HG03520 (cell line): ENCODE data around the gene HLTF.

ENCODE experiments used
- ATAC-seq: cut with Tn5 transposase; IDR thresholded peaks from one replicate; pipeline ENCODE4 v1.9.1; 2021; ENCODE audit warnings: mild to moderate bottlenecking, moderate library complexity; ENCODE audit not compliant: unreplicated experiment

The HLTF gene

DNA sequence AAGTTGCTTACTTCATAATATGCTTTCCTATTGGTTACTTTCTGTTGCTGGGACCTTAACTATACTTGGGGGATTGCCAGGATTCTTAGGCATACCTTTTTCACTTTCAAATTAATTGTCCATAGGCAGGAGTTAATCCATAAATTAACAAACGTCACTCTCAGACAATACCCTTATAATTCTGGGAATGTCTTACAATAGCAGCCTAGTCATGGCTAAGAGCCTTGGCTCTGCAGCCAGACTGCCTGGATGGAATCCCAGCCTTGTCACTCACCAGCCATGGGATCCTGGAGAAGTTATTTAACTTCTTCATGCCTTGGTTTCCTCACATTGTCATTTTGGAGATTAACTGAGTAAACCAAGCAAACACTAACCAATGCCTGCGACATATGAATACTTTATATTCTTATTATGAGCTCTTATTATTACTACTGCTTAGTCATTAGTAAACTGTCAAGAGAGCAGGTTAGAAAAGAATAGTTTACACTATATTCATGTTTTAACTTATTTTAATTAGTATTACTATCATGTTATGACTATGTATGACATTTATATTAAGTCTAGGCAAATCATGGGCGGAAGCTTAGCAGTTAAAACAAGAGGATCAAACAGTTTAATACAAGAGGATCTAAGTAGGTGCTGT is 66.0 kb downstream of the HLTF start:
- ATAC-seq: no peak

DNA sequence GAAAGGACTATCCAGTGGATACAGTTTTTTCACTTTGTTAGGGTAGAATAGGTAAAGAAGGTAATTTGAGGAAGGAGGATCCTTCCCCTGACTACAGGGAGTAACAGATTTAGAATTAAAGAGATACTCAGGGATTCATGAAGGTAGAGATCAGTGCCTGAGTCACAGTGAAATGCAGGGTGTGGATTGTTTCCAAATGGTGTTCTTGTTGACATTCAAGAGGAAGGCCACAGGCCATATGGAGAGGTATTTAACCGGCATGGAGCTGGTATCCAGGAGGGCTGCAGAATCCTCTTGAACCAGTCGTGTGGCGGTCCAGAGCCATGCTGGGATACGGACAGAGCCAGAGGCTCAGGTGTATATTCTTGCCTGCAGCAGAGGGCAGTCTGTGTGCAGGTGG is 66.8 kb downstream of the HLTF start:
- no peak for ATAC-seq

DNA sequence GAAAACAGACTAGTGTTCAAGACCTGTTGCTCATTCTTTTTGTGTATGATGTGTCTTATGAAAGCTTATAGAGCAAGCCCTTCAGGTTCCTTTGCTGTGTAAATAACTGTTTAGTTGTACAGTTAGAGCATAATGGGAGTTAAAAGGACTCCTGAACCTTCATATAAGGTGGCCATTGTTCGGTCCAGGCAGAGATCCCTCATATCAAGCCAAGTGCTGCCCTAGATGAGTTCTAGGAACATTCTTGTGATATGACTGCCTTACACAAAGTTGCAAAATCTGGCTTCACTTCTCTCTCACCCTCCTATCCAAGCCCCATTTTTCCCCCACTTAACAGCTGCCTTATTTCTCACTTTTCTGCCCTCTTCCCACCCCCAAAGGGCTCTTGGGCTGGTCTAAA is 68.1 kb downstream of the HLTF start:
- ATAC-seq: no peak

DNA sequence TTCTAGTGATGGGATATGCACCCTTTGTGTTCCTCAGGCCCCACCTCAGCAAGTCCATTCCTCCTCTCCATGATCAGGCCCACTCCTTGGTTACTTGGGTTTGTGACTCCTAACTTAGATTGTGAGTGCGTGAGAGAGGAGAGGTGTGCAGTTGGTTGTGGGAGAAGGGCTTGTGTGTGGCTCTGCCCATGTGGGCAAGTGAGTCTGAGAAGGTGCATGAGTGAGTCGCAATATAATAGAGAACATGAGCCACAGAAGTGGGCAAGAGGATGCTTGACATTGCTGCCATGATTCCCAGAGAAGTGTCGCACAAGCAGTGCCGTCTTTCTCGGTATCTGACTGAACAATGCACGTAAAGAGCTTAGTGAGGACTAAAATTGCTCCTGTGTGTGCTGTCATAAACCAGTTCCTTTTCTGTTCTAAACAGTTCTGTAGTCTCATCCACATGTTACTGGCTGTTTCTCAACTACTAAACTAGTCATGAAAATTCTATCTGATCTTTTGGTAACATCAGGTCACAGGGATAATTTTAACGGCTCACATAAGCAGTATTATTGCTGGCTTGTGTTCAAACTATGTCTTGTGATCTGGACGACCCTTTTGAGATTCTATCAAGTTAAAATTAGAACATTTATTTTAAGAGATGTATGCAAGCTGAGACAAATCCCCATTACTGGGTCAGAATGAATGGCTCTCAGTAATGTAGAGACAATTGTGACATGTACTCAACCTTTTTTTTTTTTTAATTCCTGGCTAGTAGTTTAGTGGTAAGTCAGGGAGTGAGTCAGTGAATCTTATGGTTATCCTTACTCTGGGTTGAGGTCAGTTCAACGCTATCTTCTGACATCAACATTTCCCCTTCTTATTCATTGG is 69.4 kb downstream of the HLTF start:
- ATAC-seq: no peak

DNA sequence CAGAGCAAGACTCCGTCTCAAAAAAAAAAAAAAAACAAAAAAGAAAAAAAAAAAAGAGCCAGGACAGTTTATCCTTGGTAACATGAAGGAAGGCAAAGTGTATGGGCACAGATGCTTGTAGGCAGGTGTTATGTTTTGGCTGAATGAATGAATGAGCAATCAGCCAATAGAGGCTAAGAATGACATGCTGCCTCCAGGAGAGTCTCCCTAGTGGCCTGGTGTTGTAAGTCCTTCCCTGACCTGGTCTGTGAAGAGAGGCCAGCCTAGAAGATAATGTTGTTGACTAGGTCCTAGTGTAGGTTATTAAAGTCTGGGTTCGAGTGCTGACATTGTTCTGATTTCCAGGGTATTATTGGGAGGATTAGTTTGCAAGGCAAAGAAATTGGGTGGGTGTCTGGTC is 70.1 kb downstream of the HLTF start:
- no peak for ATAC-seq

DNA sequence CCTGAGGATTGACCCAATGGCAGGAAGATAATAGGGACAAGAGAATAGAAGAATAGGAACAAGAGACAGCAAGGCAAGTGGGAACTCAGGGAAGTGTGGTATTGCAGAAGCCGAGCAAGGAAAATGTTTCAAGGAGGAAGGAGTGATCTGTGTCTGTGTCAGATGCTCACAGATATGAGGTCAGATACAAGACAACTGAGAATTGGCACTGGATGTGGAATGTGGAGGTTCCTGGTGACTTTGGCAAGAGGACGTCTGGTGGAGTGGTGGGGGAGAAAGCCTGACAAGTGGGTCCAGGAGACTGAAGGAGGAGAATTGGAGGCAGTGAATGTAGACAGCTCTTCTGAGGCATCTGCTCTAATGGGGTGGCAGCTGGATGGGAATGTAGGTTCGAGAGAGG is 70.9 kb downstream of the HLTF start:
- no peak for ATAC-seq

DNA sequence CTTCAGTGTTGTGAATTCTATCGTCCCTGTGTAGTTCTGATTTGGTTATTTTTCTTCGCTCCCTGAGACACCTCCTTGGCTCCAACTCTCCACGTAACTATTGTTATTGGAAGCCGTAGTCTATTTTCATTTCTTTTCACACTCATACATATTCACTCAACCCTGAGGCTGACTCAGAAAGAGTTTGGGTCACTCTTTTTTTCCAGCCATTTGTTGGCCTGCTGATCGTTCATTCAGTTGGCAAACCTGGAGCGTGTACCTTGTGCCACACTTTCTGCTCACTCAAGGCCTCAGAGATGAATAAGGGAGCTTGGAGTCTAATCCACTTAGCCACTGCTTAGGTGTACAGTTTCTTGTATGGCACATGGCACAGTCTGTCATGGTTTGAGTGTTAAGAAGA is 72.6 kb downstream of the HLTF start:
- ATAC-seq: no peak

DNA sequence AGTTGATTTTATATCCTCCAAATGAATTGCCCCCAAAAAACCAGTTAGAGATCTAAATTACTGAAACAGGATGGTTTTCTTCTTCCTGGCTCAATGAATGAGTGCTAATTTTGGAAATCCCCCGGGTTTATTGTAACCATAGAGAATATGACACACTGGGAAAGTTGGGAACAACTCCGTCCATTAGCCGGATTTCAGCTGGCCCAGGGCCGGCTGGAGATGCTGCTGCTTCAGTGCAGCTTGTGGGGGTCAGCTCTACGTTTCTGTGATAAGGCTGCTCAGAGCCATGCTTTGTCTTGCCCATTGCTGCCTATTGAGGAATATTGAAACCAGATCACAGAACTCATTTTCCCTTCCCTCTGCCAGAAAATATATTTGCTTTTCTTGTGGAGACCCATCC is 74.7 kb downstream of the HLTF start:
- no peak for ATAC-seq

DNA sequence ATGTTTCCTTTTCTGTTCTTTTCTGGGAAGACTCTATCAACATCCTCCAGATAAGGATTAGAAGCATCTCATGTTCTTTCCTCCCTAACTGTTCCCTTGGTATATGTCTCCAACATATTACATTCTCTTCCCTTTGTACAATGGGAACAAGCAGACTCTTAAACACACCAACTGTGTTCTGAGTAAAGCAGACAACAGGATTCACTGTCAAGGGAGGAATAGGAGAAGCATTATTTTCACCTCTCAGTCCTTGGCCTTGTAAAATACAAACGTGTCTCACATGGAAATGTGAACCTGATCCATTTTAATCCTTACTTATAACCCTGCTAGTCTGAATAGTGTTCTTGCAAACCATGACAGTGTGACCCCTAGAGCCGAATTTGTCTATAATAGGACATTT is 75.4 kb downstream of the HLTF start:
- ATAC-seq: no peak

DNA sequence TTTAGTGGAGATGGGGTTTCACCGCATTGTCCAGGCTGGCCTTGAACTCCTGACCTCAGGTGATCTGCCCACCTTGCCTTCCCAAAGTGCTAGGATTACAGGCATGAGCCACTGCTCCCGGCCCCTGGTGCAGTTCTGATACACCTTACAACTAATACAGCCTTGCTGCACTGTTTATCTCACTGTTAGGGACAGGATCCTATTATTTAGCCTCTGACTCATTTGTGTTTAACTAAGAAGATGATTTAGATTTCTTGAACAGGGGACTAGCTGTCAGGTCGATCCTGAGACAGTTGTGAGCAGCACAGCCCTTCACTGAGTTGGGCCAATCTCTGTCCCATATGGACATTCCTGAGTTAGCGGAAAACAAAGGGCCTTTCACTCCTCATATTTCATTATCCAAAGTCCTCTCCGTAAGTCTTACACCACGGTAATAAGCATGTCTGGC is 75.8 kb downstream of the HLTF start:
- no peak for ATAC-seq

DNA sequence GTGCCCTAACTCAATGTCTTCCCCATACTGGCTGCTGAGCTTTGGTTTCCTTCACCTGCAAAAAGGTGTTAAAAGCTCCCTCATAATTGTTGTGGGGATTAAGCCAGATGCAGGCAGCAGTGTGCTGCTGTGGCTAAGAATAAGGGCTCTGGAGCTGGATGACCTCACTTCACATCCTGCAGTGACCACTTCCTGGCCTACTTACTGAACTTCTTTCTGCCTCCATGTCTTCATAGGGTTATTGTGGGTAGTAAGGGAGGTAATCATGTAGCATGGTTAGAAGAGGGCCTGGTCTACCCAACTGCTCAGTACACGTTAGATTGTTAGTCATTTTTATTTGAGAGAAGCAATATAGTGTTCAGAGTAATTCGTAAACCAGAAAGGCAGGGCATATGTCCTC is 76.6 kb downstream of the HLTF start:
- peak; percentile 81 for ATAC-seq

DNA sequence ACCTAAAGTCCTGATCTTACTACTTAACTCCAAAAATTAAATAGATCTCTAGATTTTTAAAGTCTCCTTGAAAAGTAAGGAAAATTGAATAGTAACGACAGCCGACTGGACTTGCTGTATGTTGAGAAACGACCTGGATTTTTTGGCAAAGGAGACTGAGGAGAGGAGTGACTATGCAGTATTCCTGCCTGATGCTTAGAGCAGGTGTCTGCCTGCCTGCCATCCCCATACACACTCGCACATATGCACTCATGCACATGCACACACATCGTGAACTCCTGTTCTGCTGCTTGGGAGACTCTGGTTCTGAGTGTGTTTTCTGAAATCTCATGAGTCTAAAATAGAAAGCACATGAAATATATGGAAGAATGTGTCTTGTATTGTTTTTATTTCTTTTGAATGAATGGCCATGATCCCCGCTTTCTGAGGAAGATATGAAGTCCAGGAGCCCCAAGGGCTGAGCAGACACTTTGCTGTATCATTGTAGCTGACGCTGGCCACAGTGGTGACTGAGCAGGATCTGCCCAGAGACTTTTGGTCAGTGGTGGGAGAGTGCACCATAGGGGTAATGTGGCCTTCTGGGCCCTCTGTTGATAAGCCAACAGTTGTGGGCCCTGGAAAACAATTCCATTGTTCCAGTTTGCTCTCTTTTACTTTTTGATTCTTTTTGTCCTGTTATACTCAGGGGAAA is 78.6 kb downstream of the HLTF start:
- ATAC-seq: no peak

DNA sequence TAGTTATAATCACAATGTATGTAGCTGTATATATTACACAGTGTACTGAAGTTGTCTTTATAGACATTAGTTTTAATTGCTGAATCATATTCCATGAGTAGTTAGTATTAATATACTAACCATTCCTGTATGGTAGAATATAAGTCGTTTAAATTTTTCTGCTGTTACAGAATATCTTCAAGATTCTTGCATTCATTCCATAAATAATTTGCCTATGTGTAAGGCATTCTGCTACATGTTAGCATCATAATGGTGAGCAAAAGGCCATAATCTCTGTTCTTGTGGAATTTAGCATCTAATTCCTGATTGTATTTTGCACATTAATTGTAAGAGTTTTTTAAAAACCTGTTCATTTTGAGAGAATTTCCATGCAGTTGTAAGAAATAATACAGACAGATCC is 80.9 kb downstream of the HLTF start:
- no peak for ATAC-seq

DNA sequence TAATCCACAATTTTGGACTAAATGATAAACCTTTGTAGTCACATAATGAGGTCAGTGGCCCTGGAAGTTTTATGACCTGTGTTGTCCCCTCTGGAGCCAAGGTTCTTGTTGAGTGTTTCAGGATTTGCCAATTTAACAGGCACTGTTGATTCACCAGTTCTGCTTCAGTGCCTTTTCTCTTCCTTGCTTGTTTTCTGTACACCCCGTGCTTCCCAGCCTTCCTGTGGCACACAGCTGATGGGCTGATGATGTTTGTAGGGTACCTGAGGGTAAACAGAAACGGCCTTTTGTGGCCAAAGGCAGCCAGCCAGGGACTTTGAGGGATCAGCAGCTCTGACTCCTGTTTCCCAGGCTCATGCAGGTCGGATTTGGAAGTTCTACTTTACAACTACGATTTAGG is 81.7 kb downstream of the HLTF start:
- no peak for ATAC-seq

DNA sequence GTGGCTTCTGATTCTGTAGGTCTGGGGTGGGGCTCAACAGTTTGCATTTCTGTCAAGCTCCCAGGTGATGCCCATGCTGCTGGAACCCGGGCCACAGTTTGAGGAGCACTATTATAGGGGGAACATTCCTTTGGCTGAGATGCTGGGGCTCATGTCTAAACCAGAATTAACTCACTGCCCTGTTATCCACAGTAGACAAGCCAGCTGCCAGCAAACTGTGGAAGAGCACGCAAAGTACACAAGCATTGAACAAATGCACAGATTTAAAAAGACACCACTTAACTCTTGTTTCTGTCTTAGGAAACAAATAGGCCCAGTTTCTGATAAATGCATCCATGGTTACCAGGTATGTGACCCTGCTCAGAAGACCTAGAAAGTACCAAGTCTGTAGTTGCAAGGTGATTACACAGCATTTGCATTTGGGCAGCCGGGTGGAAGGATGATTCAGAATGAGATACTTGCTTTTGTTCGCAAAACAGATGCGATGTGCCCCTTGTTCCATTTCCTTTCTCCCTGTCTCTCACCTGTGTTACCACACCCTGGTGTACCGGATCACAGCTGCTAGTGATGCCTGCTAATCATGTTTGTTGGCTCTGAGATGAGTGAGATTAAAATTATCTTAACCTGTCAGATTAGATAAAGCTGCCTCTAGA is 82.6 kb downstream of the HLTF start:
- peak; percentile 84 for ATAC-seq

DNA sequence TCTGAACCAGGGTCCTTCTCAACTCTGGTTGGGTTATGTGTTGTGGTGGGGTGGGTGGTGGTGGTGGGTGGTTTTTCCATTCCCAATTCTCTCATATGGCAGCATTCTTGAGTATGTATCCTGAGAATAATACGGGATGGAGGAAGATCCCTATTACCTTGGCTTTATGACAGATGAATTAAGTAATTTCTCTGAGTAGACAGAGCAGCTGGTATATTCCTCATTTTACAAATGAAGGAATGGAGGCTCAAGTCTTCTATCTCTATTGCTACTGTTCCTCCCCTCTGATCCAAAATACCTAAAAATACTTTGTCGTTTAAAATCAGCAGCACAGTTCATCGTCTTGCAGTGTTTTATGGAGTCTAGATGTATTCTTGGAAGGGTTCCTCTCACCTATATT is 84.6 kb downstream of the HLTF start:
- ATAC-seq: no peak

DNA sequence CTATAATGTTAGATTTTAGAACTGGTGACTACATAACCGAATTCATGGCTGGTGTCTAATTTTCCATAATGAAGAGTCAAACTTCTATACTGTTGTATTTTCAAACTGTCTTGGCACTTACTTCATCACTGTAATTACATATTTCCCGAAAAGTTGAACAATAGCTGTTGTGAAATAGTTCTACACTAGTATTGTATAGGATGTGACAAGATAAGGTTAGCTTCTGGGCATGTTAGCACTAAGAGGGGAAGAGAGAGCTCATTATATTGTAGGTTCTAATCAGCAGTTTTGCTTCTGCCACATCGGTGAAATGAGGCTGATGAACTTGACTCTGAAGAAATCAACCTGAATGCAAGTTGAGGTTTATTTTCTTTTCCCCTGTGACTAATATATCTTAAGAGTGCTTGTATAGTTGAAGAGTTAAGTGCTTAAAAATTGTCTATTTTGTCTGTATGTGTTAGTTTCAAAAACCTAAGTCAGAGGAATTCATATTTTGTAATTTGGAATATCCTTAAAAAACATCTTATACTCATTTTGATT is 86.1 kb downstream of the HLTF start:
- no peak for ATAC-seq

DNA sequence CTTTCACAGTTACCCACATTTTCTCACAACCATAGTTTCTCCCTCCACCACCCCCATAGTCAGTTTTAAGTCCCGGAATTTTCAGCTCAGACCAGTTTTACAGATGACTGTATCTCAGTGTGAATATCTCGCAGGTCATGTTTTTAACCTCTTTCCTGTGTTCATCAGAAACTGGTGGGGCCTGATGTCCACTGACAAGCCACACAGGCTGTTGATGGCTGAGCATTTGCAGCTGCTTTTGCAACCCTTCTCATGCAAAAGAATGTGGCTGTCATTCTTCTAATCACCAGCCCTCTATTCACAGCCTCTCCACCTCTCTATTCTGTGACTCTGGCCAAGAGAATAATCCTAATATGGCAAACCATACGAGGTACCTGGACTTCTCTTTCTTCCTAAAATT is 86.5 kb downstream of the HLTF start:
- no peak for ATAC-seq

DNA sequence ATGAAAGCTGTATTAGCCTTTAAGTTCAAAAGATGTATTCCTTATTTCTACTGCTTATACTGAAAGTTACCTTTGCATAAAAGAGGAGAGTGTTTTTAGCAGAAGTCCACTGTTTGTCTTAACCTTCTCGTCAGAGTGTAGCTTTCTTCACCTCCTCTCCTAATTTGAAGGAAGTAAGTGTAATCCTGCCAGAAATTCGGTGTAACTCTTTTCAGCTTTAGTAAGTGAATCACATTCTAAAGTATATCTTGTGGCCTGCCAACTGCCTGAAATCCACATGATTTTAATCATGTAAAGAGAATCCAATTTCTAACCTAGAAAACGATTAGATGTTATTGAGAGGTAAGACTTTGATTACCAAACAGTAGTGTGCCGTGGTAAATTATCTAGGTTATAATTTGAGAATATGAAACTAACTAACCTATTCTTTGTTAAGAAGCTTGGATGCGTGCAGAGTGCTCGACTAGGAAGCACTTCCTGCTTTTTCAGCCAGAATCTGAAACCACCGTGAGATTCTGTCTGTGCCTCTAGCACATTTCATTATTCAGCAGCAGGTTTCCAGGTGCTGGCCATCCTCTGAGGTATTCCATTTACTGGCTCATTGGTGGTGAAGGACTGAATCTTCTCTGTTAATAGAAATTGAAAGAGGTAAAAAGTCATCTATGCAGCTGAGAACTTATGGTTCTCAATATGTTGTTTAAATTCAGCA is 87.5 kb downstream of the HLTF start:
- no peak for ATAC-seq

DNA sequence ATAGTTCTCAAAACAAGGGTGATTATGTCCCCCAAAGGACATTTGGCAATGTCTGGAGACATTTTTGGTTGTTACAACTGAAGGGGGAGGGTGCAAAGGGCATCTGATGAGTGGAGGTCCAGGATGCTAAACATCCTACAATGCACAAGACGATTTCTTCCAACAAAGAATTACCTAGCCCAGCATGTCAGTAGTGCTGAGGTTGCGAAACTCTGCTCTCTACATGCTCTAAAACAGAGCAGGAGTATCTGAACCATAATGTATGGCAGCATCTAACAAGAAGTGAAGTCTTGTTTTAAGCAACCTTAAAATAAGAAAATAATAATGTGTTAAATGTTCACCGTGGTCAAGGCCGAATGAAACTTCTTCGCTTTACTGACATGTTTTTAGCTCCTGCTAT is 88.0 kb downstream of the HLTF start:
- ATAC-seq: no peak

DNA sequence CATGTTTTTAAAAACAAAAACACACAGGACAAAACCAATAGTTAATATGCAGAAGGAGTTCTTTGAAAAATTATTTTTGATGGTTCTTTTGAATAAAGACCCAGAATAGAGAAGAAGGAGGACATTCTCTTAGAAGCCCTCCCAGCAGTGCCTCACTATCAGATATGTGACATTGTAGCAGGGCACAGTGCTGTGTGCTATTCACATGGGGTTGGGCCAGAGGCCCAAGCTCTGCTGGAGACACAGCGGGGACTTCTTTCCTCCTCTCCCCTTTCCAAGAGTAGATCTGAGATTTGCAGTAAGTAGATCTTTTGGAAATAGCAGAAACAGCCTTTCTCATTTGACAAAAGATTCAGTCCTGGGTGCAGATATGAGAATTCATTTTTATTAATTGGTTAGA is 88.7 kb downstream of the HLTF start:
- no peak for ATAC-seq
